ENCODE data around the gene SEC22C. TPM values are rescaled to one million over a fixed set of nuclear protein-coding genes. Genes with fewer than 3 reads are reported as not detected.
A peak's percentile ranks its signal among the peaks of the same experiment; 100 is the strongest.

SEC22C gene
- total RNA-seq, 3 donors from 2014 or later = 48.8 to 68.8 (median 61.9) TPM

DNA sequence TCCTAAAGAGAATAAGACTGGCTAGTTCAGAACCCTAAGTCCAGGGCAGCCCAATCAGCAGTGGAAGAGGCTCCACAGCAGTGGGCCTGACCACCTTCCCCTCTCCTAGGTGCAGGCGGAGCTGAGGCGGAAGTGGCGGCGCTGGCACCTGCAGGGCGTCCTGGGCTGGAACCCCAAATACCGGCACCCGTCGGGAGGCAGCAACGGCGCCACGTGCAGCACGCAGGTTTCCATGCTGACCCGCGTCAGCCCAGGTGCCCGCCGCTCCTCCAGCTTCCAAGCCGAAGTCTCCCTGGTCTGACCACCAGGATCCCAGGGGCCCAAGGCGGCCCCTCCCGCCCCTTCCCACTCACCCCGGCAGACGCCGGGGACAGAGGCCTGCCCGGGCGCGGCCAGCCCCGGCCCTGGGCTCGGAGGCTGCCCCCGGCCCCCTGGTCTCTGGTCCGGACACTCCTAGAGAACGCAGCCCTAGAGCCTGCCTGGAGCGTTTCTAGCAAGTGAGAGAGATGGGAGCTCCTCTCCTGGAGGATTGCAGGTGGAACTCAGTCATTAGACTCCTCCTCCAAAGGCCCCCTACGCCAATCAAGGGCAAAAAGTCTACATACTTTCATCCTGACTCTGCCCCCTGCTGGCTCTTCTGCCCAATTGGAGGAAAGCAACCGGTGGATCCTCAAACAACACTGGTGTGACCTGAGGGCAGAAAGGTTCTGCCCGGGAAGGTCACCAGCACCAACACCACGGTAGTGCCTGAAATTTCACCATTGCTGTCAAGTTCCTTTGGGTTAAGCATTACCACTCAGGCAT is 45.6 kb downstream of the SEC22C start:
- TF ChIP-seq, protein P1, sequence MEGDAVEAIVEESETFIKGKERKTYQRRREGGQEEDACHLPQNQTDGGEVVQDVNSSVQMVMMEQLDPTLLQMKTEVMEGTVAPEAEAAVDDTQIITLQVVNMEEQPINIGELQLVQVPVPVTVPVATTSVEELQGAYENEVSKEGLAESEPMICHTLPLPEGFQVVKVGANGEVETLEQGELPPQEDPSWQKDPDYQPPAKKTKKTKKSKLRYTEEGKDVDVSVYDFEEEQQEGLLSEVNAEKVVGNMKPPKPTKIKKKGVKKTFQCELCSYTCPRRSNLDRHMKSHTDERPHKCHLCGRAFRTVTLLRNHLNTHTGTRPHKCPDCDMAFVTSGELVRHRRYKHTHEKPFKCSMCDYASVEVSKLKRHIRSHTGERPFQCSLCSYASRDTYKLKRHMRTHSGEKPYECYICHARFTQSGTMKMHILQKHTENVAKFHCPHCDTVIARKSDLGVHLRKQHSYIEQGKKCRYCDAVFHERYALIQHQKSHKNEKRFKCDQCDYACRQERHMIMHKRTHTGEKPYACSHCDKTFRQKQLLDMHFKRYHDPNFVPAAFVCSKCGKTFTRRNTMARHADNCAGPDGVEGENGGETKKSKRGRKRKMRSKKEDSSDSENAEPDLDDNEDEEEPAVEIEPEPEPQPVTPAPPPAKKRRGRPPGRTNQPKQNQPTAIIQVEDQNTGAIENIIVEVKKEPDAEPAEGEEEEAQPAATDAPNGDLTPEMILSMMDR (IDR thresholded peaks at IDR 0.05) = peak in 1 of 3 donors; percentile 23
- TF ChIP-seq POLR2AphosphoS5 (IDR thresholded peaks at IDR 0.05) (no peak), POLR2A (IDR thresholded peaks at IDR 0.05) (no peak)
- H3K27ac ChIP-seq = no peak overlapping the region

DNA sequence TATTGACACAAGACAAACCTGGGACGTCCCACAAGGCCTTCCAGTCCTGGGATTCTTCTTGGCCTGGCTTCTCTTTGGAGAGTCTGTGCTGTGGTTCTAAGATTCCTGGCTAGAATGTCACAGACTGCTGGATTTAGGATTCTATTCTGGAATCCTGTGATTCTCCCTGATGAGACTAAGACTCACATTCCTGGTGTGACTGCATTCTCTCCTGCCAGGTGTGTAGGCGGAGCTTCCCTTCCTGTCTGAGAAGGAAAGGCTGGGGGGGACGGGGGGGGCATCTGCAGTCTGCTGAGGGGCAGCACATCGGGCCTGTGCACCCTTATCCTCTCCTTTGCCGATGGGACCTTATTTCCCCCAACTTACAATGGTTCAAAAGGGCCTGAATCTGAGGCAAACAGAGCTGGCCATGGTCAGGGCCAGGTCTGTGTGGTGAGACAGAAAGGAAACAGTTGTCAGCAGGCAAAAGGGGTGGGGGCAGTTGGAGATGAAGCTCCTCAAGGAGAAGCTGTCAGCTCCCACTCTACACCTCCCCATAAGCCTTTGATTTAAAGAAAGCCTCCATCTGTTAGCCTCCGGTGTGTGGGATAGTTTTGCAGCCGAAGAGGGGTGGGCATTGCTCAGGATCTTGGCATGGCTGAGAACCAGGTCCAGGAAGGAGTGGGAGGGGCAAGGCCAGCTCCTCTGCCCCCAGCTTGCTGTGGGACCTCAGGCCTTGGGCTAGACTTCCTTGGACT is 48.4 kb downstream of the SEC22C start:
- H3K4me3 ChIP-seq = no peak overlapping the region
- H3K27me3 ChIP-seq = no peaks in the 10 kb centered on the region
- intact Hi-C loops (cut with DNase I; ENCODE audit: low total_unique reads) = no loop called here
- TF ChIP-seq, protein P1 (IDR thresholded peaks at IDR 0.05) = no peak
- TF ChIP-seq POLR2AphosphoS5 (IDR thresholded peaks at IDR 0.05) (no peak), POLR2A (IDR thresholded peaks at IDR 0.05) (no peak)
- DNase-seq (ENCODE audit: low spot score in 2 of 2) = peak in 1 of 2 donors; percentile 48
- H3K4me1 ChIP-seq = no peaks in the 10 kb centered on the region
- H3K36me3 ChIP-seq = no peaks in the 10 kb centered on the region
- H3K27ac ChIP-seq = peak overlapping the region; percentile 33 to 35
- no peaks in the 10 kb centered on the region for H3K9me3 ChIP-seq

More for the DNA sequence above, 45.6 kb downstream of the SEC22C start:
- Histone ChIP-seq H3K27me3 (no peaks in the 10 kb centered on the region), H3K4me1 (peaks cover 0 to 4% of the 10 kb centered on the region in 2 donors), H3K36me3 (no peaks in the 10 kb centered on the region), H3K4me3 (no peak overlapping the region), H3K9me3 (no peaks in the 10 kb centered on the region)
- intact Hi-C loops (cut with DNase I; ENCODE audit: low total_unique reads) = no loop called here
- DNase-seq (ENCODE audit: low spot score in 2 of 2) = no peak

DNA sequence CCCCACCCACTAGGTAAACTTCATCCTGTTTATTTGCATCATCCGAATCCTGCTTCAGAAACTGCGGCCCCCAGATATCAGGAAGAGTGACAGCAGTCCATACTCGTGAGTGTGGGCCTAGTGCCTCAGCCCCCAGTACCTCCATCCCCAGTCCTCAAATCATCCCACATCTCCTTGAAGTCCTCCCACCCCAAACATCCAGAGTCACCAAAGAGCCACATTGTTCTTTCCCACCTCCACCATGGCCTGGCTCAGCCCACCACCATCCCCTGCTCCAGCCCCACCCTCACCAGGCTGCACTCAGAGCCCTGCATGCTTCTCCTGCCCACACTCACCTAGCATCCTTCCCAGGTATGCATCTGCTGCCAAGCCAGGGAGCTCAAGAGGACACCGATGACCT is 49.5 kb downstream of the SEC22C start:
- no peak for DNase-seq (ENCODE audit: low spot score in 2 of 2)
- Histone ChIP-seq H3K27me3 (no peaks in the 10 kb centered on the region), H3K36me3 (no peaks in the 10 kb centered on the region), H3K4me1 (no peaks in the 10 kb centered on the region), H3K9me3 (no peaks in the 10 kb centered on the region), H3K27ac (peak overlapping the region in 1 of 2 donors; percentile 32), H3K4me3 (no peak overlapping the region)
- TF ChIP-seq, protein P1 (IDR thresholded peaks at IDR 0.05) = no peak
- no peak for TF ChIP-seq POLR2AphosphoS5 (IDR thresholded peaks at IDR 0.05)
- no peak for TF ChIP-seq POLR2A (IDR thresholded peaks at IDR 0.05)
- intact Hi-C loops (cut with DNase I; ENCODE audit: low total_unique reads) = no loop called here

DNA sequence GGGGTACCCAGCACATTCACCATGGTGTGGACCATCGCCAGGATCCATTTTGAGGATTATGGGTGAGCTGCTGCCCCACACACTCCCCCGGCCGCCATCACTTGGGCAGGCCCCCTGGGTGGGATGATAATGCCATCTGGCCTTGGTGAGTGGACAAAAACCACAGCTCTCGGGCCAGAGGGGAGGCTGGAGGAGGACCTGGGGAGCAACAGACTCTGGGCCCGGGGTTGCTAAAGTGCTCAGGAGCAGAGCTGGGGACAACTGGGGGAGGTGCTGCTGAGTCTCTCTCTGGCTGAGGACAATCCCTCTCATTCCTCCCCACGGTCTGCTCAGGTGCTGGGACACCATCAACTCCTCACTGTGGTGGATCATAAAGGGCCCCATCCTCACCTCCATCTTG is 50.3 kb downstream of the SEC22C start:
- intact Hi-C loops (cut with DNase I; ENCODE audit: low total_unique reads) = no loop called here

More for the DNA sequence above, 50.3 kb downstream of the SEC22C start:
- H3K4me1 ChIP-seq = no peaks in the 10 kb centered on the region
- H3K27ac ChIP-seq = peak overlapping the region in 1 of 2 donors; percentile 32
- no peaks in the 10 kb centered on the region for H3K36me3 ChIP-seq
- no peak for DNase-seq (ENCODE audit: low spot score in 2 of 2)
- H3K27me3 ChIP-seq = no peaks in the 10 kb centered on the region
- no peak overlapping the region for H3K4me3 ChIP-seq
- no peaks in the 10 kb centered on the region for H3K9me3 ChIP-seq
- TF ChIP-seq POLR2A (IDR thresholded peaks at IDR 0.05) = no peak
- TF ChIP-seq POLR2AphosphoS5 (IDR thresholded peaks at IDR 0.05) = no peak
- TF ChIP-seq, protein P1 (IDR thresholded peaks at IDR 0.05) = no peak

All from breast epithelium (tissue), 4 donors.